ENCODE measurements around the gene MAML3.

Gene MAML3

DNA sequence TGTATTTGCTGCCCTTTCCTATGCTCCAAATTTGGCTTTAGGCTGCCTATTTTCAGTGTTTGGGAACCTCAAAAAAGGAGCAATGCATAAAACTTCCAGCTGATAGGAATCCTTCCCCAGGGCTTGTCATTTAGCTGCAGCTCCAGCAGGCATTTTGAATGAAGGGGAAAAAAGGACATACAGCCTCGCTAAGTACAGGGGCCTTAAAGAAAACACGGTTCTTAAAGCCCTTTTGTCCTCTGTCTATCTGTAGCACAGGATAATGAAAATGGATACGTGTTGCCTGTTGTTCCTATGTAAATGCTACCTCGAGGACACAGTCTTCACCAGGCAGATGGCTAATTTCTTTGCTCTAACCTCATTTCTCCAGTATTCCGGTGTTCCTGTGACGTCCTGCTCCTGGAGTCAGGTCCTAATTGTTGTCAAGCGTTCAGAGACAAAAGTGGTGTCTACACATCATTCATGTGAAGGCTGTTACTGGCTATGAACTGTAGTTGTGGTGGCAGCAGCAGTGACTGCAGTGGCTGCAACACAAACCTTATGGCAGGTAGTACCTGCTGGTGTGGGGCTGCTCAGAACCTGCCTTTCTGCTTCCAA is 371.0 kb downstream of the MAML3 start:
- DNase-seq (ENCODE audit: low spot score), result no peak

DNA sequence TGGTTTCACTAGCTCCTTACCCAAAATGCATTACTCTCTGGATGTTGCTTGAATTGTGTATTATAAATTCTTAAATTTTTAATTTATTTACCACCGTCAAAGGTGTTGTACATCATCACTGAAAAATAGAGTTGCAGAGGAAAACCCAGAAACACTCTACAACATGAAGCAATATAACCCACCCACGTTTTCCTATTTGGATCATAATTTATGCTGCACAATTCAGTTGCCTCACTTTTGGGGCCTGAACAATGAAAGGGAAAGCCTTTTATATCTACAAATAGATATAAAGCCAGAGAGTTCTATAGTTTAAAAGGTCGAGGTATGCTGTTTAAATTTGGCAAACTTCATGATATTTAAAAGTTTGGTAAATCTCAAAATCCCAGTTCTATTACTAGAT is 372.9 kb downstream of the MAML3 start:
- DNase-seq (ENCODE audit: low spot score), result no peak

DNA sequence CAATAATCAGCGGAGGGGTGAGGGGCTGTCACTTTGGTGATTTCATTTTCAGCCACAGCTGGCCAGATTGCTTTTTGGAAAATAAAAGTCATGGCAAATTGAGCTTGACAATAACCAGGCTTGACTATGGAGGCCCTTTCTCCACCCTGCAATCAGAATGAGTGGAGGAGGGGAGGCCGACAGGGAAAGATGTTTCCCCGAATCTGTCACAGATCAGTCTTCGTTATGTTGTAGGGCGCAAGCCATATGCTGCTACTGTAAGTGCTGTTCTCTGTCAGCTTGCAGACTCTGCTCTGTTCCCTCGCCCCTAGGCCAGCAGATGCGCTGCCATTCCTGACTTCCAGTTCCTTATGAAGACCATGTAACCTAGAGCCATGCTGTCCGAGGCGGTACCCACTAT is 374.3 kb downstream of the MAML3 start:
- no peak for DNase-seq (ENCODE audit: low spot score)

DNA sequence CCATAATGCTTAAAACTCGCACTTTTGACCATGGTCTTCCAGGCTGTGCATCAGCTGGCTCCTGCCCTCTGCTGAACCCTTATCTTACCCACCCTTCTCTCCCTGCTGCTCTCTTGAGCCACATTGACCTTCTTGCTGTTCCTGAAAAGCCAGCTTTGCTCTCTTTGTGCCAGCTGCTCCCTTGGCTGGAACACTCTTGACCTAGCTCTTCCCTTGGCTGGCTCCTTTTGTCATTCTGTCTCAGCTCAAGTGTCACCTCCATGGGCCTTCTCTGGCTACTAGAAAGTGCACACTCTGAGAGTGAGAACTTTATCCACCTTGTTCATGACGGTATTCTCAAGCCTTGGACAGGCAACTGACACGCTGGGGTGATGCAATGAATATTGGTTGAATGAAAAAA is 376.2 kb downstream of the MAML3 start:
- no peak for DNase-seq (ENCODE audit: low spot score)

DNA sequence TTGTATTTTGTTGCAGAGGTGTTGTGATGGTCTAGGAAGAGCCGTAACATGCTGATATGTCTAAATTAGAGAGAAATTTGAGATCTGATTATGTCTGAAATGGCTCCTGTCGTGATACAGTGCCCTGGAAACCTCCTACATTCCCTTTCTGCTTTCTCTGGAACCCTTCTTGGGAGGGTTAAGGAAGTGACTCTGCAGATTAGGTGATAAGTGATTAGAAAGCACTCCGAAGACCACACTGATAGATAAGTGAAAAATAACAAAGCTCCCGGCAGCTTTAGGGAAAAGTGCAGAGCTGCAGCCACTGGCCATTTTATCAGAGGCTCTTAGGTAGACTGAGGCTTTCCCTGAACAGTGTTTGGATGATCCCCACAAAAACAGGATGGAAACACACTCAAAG is 377.7 kb downstream of the MAML3 start:
- no peak for DNase-seq (ENCODE audit: low spot score)

DNA sequence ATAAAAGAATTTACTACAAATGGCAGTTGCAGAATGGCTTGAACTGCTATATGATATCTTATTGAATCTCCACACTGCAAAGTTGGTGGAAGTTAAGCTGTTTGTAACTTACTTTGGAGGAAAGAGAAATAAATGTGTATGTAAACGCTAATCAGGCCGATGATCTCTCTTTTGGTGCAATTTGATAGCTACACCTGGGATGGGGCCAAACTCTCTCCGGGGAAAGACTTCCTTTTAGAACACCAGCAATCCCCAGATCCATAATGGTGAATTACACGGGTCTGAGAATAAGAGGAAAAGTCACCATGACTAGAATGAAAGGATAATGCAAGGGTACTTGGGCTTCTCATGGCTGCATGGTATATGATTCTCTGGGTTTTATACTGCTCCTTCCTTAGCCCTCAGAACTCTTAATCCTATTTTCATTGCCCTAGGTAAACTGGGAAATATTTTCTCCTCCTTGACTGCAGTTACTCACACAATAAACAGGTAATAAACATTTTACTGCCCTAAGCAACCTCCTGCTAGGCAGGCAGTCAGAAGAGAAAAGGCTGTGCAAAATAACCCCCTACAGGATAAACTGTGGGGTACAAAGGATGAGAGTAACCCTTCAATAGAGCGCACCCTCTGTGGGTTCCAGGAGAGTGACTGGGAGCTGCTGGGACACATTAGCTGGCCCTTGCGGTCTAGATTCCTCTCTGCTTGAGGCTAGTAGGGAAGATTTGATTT is 379.1 kb downstream of the MAML3 start:
- DNase-seq (ENCODE audit: low spot score), result no peak

DNA sequence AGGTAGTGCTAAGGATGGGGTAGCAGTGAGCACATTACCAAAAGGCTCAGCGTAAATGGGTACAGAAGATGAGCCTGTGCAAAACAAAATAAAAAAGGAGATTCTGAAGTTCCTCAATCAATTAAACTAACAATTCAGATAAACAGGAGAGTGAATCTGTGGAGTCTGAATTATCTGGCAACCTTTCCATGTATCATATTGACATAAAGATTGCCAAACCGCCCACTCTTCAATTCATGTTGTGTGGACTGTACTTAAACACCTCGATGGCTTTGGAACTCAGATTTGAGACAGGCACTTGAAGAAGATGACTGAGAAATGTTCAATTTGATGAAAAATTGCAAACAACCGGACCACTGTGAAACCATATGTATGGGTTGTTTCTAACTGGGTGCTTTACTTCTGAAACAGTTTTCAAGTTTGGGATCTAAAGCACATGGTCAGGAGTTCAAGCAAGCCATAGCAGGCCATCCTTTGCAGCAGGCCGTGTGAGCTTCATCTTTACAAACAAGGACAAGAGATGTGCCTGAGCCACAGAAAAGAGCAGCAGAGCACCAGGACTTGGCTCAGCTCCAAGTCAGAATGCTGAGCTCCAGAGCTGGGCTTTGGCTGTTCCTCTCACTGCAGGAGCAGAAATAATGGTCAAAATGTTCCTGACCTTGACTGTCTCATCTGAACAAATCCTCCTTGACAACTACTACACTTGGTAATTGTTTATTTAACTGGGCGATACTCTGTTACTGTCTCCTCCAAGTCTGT is 380.2 kb downstream of the MAML3 start:
- peak; percentile 9 for DNase-seq (ENCODE audit: low spot score)

DNA sequence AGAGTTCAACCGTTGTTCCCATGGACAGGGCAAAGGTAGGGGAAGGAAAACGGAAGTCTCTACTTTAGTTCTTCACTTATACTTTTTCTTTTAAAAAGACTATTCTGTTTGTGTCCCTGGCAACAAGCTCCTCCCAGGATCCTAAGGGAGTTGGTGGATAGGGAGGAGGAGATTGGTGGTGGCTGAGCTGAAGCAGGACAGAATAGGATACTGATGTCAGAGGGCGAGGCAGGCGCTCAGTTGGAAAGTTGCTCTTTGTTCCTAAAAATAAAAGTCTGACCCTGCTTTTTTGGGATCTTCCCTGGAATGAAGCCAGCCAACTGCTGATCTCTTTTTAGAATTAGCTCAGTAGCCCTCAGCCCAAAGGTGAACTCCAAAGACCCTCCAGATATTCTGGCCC is 383.6 kb downstream of the MAML3 start:
- no peak for DNase-seq (ENCODE audit: low spot score)

DNA sequence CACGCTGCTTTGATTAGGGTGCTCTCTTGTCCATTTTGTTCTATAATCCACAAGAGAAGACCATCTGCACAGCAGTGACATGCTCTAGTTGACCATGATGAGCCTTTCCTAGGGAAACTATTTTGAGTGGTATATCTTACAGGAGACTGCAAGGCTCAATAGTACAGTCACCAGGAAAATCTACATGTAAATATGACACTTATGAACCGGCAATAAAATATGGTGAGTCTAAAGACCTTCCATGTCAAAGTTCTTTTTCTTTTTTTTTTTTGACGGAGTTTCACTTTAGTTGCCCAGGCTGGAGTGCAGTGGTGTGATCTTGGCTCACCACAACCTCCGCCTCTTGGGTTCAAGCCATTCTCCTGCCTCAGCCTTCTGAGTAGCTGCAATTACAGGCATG is 384.6 kb downstream of the MAML3 start:
- no peak for DNase-seq (ENCODE audit: low spot score)

DNA sequence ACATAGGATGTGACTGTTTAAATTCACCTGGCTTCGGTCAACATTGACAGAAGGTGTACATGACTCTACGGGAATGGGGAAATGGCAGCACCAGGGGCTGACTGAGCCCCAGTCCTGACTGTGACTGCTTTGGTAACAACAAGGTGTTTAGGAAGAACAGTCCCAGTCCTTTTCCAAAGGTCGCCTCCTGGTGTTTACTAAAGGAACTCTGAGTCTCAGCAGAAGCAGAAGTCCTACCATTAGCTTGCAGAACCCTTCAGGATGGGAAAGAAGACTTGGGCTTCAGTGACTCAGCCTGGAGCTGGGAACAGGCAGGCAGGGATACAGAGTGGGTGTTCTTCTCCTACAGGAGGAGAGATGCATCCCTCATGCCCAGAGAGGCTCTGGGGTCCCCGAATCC is 385.1 kb downstream of the MAML3 start:
- DNase-seq (ENCODE audit: low spot score), result no peak

DNA sequence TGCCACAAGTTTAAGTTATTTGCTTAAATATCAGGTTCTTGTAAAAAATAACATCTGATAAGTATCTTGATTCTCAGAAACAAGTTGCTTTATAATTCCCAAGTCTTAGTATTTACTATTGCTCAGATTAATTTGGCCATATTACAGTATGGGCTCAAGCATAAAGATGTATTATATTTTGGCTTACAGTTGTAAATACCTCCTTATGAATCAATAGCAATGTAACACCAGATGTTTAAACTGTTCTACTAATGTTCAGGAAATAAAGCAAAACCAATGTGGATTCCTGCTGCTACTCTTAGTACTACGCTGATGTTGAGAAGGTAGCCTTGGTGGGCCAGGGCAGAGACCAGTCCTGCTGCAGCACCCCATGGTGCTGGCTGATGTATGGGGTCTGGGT is 385.6 kb downstream of the MAML3 start:
- DNase-seq (ENCODE audit: low spot score), result no peak

DNA sequence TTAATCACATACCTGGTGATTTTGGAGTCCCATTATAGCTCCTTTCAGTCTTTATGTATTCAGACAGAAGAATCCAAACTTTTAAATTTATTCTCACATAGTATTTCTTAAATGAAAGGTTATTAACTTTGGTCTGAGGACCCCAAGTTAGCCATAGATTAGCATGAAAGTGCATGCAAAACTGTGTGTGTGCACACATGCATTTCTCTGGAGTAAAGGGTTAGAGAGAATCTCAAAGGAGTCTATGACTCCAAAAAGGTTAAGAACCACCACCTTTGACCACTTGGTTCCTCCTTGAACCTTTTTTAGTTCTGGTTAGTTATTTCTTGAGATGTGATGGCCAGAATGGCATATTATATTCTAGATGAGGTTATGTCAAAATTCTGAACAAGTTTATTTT is 386.4 kb downstream of the MAML3 start:
- DNase-seq (ENCODE audit: low spot score), result no peak

DNA sequence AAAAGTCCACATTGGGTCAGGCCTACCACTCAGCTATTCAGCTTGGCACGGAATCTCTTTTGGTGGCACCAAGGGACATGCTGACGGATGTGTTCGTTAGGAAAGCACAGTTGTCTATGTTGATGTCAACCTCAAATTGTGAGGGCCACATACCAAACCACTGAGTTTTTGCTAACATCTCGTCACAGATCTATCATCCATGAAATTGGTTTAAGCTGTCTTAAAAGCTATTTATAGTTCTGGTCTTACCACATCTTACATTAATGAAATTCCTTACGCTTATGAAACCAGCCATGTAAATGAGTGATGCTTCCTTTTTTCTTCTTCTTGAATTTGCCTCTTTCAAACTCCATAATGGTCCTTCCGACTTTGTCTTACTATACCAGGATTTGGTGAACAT is 386.8 kb downstream of the MAML3 start:
- no peak for DNase-seq (ENCODE audit: low spot score)

DNA sequence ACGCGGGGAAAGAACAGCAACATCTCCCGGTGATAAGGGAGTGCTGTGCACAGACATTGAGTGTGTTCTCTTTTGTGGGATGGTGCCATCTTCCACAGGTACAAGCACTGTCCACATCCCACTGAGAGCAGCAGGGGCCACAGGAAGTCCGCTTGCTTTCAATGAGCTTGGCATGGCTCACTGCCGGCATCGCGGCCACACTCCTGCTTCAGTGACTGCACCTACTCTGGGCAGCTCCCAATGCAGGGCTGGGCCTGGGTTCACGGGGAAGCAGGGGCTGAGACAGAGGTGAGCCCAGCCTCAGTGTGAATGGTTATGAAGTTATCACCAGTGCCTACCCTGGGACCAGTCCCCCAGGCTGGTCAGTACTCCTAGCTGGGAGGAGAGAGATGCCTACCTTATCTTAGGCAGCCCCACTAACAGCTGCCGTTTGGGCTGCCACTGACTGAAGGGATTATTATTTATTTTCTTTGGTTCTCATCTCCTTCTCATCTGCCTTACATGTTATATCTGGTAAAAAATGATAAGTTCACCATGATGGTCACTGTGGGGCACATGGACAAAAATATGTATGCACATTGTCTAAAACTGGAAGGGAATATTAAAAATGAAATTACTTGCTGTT is 389.2 kb downstream of the MAML3 start:
- DNase-seq (ENCODE audit: low spot score), result no peak

DNA sequence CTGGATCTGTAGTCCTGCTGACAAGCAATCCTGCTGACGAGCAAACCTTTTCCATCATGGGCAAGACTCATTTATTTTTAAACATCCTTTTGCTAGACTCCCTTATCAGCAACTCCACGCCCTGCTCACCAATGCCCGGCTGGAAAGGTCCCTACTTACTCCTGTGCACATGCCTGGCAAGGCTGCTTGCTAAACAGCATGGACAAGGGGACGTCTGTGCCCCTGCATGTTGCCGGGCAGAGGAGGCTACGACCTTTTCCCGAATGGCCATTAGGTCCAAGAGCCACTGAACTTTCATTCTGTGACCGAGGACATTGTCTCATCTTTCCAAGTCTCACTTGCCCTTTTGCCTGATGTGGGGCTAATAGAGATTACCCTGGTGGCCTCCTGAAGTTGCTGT is 389.8 kb downstream of the MAML3 start:
- DNase-seq (ENCODE audit: low spot score), result no peak

DNA sequence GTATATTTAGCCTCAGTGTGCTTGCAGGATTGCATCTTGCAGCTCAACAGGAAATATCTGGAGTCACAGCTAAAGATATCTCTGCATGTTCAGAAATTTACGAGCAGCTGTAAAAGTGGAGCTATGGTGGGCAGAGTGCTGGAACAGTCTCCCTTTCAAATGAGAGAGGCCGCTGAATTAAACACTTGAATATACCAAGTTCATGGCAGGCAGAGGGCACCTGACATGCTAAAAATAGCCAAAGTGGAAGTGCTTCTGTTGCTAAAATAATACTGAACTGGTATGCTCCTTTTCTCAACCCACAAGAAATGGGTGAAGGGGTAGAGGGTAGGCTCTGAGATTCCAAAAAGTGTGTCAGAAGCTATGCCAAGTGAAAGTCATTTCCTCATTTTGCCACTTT is 390.3 kb downstream of the MAML3 start:
- no peak for DNase-seq (ENCODE audit: low spot score)

DNA sequence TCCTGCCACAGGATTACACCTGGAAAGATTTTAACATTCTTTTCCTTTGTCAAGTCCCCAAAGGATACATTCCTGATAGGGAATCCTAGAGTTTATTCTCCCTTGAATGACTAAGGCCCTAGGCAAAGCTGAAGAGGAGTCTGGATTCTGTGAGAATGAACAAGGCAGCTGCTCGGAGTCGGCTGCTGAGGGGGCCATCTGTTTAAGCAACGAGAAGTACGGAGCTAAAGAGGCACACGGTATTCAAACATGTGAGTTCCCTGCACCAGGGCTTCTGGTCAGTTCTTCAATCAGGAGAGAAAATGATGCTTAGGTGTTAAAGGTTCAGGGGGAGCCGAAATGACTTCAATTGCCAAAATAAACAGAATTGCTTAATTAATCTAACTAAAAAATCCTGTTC is 390.8 kb downstream of the MAML3 start:
- DNase-seq (ENCODE audit: low spot score), result no peak

DNA sequence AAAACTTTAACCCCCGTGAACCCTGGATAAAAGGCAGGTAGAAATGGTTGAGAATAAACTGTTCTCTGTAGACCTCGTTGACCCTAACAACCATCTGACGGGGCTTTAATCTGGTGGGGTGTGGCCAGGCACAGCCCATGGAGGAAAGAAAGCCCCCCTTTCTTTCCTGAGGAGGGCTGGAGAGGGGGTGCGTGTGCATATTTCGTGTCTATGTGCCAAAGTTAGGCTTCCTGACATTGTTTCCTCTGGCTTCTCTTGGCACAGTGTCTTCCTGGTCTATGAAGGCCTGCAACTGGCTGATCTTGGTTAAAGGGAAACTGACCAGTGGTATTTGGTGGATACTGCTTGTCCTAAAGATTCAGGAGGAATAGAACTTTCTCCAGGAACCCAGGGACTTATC is 391.3 kb downstream of the MAML3 start:
- no peak for DNase-seq (ENCODE audit: low spot score)

DNA sequence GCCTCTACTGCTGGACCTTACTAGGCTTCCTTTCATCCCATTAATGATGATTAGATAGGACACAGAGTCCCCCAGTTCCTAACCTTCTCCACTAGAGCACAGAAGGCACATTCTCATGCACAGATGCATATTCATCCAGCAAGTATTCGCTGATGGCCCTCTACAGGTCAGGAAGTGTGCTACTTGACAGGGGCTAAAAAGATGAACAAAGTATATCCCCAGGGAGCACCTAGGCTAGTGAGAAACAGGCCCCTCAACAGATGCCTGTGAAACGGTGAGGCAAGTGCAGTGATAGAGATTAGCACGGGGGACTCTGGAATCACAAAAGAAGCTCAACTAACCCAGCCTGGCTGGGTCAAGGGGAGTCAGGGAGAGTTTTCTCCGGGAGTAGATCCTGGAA is 392.5 kb downstream of the MAML3 start:
- DNase-seq (ENCODE audit: low spot score), result no peak

DNA sequence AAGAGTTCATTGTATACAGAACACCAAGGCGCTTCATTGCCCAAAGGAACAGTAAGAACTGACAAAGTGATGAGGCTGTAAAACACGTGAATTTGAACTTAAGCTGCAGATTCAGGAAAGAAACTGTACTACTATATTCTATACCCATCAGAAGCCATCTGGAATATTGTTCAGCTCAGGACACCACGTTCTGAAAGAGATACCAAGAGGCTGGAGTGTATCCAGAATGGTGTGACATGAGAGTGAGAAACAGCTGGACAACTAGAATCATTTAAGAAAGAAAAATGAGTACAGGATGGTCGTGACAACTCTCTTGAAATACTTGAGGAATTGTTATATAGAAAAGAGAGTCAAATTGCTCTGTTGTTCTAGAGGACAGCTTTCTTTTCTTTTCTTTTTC is 393.4 kb downstream of the MAML3 start:
- no peak for DNase-seq (ENCODE audit: low spot score)

DNA sequence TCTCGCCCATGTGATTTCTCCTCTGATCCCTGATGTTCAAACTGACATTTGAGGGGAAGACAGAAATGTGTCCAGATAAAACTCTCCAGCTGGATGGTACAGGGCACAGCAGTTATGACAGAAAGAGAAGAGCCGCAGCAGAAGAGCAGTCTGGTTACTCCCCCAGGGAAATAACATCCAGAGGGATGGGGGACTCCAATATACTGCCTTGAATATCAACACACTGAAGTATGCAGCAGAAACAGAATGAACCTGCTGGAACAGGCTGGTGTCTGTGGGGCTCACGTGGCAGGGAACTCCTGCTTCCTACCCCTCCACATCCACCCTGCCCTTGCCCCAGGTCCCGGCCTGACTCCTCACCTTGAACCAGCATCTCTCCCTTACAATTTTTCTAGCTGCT is 394.9 kb downstream of the MAML3 start:
- no peak for DNase-seq (ENCODE audit: low spot score)

DNA sequence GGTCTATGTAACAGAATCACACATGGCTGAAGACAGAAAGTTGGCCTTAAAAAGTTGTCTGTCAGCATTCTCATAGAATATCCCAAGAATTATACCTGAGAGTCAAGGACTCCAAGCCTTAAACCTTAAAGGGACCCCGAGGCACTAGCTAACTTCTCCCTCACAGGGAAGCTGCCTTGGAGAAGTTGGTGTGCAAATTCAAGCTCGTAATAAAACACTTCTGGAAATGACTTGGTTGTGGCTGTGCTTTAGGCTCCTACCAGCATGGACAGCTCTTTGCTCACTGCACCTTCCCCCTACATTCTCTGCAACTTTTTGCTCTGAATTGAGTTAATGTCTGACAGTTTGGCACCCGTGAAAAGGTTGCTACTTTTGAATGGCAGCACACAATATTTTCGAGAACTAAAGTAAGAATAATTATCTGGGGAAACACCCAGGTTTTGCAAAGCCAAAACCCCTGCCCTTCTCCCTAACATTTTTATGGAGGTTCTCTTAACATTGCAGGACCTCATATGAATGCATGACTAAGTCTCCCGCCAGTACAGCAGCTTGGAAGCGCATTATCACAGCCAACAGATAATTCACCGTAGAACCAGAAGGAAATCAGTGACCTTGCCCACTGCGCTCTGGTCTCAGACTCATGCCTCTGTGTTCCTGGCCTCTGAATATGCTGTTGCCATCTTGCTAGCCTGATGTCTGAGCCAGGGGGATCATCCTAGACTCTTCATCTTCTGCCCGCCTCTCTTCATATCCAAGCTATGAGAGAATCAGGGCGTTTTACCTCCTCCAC is 397.4 kb downstream of the MAML3 start:
- DNase-seq (ENCODE audit: low spot score), result no peak

All from hematopoietic multipotent progenitor cell treated with erythropoietin and hydrocortisone succinate and interleukin-3 and kit ligand, for 15 days (in vitro differentiated cells).